Stimulated activated naive CD8-positive, alpha-beta T cell treated with anti-CD3 and anti-CD28 coated beads, Interleukin-15, amount 100 ng/mL, for 72 hours (primary cell): ENCODE results near the gene SPRED2.

Experiments
- ATAC-seq: fragments of 150-1000 bp; cut with Tn5 transposase; 2 replicates; pipeline ENCODE4 v1.10.0; 2021; ENCODE audit warnings: mild to moderate bottlenecking, moderate library complexity
- DNase-seq, 2 donors: peaks; one replicate each; pipeline ENCODE4 v3.0.0; 2021 to 2022
- H3K27ac Mint-ChIP-seq, 2 donors: one replicate each; pipeline ENCODE4 v1.8.0; 2022; ENCODE audit warnings: mild to moderate bottlenecking in 2 of 2, mixed read lengths in 2 of 2, moderate library complexity in 2 of 2
- H3K27me3 Mint-ChIP-seq: one replicate; pipeline ENCODE4 v1.8.0; 2022; ENCODE audit warnings: mixed read lengths
- H3K4me1 Mint-ChIP-seq: one replicate; pipeline ENCODE4 v1.8.0; 2022; ENCODE audit warnings: mild to moderate bottlenecking, mixed read lengths
- H3K4me3 Mint-ChIP-seq, 2 donors: one replicate each; pipeline ENCODE4 v1.8.0; 2022; ENCODE audit warnings: mild to moderate bottlenecking in 2 of 2, mixed read lengths in 2 of 2, moderate library complexity in 1 of 2
- H3K9me3 Mint-ChIP-seq, 2 donors: one replicate each; pipeline ENCODE4 v1.8.0; 2022; ENCODE audit warnings: mixed read lengths in 2 of 2

The SPRED2 gene

GRCh38 chr2:65268957-65269356 lies 163.4 kb downstream of the SPRED2 start:
- no peaks in the 10 kb centered on the region for H3K9me3 Mint-ChIP-seq
- H3K27ac Mint-ChIP-seq, result no peak overlapping the region
- no peaks in the 10 kb centered on the region for H3K27me3 Mint-ChIP-seq

DNA sequence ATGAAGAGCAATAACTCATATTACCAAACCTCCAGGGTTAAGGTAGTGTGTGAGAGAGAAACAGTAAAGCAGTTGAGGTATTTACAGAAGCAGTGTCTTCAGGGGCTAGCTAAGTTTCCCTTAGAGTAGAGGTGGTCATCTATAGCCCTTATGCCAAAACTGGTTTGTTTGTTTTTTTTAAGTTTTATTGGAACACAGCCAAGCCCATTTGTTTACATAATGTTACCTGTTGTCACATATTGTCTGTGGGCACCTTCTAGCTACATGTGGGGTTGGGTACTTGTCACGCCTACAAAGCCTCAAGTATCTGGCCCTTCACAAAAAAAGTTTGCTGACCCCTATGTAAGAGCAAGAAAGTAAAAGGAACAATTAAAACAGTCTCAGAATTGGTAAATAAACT lies 165.4 kb downstream of the SPRED2 start:
- ATAC-seq (no peak), DNase-seq (no peak)
- no peak overlapping the region for H3K27ac Mint-ChIP-seq
- H3K27me3 Mint-ChIP-seq, result no peaks in the 10 kb centered on the region
- no peak overlapping the region for H3K4me3 Mint-ChIP-seq
- H3K9me3 Mint-ChIP-seq, result no peaks in the 10 kb centered on the region
- peaks cover 11% of the 10 kb centered on the region for H3K4me1 Mint-ChIP-seq

More at GRCh38 chr2:65268957-65269356, 163.4 kb downstream of the SPRED2 start:
- Mint-ChIP-seq H3K4me3 (no peak overlapping the region), H3K4me1 (peaks cover 11% of the 10 kb centered on the region)
- ATAC-seq (no peak), DNase-seq (no peak)

DNA sequence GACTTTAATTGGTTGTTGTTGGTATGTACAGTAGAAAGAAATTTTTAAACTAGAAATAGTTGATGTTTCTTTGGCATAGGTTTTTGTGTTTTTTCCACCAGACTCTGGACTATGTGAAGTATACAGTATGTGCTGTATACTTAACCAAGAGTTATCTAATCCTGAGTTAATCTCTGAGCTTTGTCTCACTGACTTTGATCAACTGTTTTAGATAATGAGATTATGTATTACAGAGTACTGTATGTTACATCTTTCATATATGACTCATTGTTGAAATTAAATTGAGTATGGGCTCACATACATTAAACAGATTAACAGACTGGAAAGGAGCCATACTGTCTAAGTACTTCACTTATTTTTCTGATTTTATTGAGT lies 166.7 kb downstream of the SPRED2 start:
- peaks cover 17% of the 10 kb centered on the region for H3K4me1 Mint-ChIP-seq
- no peak overlapping the region for H3K4me3 Mint-ChIP-seq
- no peaks in the 10 kb centered on the region for H3K9me3 Mint-ChIP-seq
- H3K27ac Mint-ChIP-seq, result no peak overlapping the region
- H3K27me3 Mint-ChIP-seq, result no peaks in the 10 kb centered on the region
- DNase-seq, result no peak
- ATAC-seq, result no peak

DNA sequence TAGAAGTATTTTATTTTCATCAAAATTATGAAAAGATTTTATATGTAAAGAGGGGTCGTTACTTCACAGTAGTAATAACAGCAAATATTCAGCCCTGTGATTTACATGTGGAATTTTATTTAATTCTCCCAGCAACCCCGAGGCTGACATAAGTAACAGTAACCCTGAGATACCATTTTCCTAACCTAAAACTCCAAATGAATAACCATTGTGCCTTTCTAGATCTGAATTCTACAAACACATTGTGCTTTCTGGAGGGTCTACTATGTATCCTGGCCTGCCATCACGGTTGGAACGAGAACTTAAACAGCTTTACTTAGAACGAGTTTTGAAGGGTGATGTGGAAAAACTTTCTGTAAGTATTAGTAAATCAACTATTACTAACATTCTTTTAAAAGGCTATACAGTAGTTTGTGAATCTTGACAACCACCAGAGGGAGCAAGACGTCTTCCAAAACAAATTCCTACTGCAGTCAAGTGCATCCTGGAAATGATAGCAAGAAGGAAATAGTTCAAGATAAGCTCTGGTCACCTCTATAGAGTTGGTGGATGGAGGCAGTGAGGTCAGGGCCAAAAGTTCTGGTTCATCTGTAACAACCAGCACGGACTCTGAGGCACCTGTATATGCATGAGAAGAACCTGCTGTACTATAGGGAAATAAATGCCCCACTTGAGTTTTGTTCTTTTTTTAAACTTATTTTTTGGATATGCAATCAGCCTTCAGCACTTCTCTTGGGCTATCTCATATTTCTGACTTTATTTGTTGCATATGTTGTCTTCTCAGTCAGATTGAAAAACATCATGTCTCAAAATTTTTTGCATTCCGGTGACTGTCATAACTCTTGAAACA lies 167.4 kb downstream of the SPRED2 start:
- H3K4me3 Mint-ChIP-seq, result no peak overlapping the region
- no peak overlapping the region for H3K27ac Mint-ChIP-seq
- no peaks in the 10 kb centered on the region for H3K27me3 Mint-ChIP-seq
- DNase-seq (no peak), ATAC-seq (no peak)
- no peaks in the 10 kb centered on the region for H3K9me3 Mint-ChIP-seq
- peaks cover 17% of the 10 kb centered on the region for H3K4me1 Mint-ChIP-seq

- peaks cover 17% of the 10 kb centered on the region for H3K4me1 Mint-ChIP-seq
- DNase-seq, result no peak
- H3K9me3 Mint-ChIP-seq, result no peaks in the 10 kb centered on the region
- H3K27me3 Mint-ChIP-seq, result no peaks in the 10 kb centered on the region
- H3K27ac Mint-ChIP-seq, result no peak overlapping the region
- no peak for ATAC-seq
- no peak overlapping the region for H3K4me3 Mint-ChIP-seq
Measured at GRCh38 chr2:65263986-65264385, 168.4 kb downstream of the SPRED2 start.

- ATAC-seq (no peak), DNase-seq (no peak)
- Mint-ChIP-seq H3K4me3 (no peak overlapping the region), H3K9me3 (no peaks in the 10 kb centered on the region), H3K4me1 (peaks cover 19% of the 10 kb centered on the region), H3K27ac (no peak overlapping the region), H3K27me3 (no peaks in the 10 kb centered on the region)
Measured at GRCh38 chr2:65263262-65263661, 169.1 kb downstream of the SPRED2 start.

DNA sequence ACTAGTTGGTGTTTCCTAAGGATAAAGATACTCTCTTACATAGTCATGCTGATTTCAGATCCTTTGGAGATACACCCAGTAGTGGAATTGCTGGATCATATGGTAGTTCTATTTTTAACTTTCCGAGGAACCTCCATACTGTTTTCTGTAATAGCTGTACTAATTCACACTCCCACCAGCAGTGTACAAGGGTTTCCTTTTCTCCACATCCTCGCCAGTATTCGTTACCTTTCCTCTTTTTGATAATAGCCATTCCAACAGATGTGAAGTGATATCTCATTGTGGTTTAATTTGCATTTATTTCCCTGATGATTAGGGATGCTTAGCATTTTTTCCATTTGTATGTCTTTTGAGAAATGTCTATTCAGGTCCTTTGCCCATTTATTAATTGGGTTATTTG lies 170.7 kb downstream of the SPRED2 start:
- no peaks in the 10 kb centered on the region for H3K9me3 Mint-ChIP-seq
- peaks cover 21% of the 10 kb centered on the region for H3K4me1 Mint-ChIP-seq
- no peak overlapping the region for H3K27ac Mint-ChIP-seq
- DNase-seq (no peak), ATAC-seq (no peak)
- H3K27me3 Mint-ChIP-seq, result no peaks in the 10 kb centered on the region
- H3K4me3 Mint-ChIP-seq, result no peak overlapping the region
